Kidney (tissue), 14 donors: ENCODE data around the gene CCDC181. TPM values are rescaled to one million over a fixed set of nuclear protein-coding genes. Genes with fewer than 3 reads are reported as not detected.
"Not testable (repeated sequence)": the region's sequence is repeated elsewhere in the genome, so short reads cannot be mapped to it uniquely, and the experiment has no call there.

Experiments
- DNase-seq, 5 donors: peaks; one replicate each; pipeline ENCODE4 v3.0.0-alpha.2; 2013 to 2020
- FAIRE-seq: peaks from 2 replicates; lab custom pipeline; 2012; peaks lifted over from hg19 to GRCh38; lab: Jason Lieb, UNC
- H3K27ac ChIP-seq, 2 donors: one replicate each; pipeline ENCODE4 v1.7.0; 2013; ENCODE audit warnings: low read depth in 2 of 2, low read length in 2 of 2, inconsistent platforms in 1 of 2
- H3K27me3 ChIP-seq: one replicate; pipeline ENCODE4 v1.7.1; 2013; ENCODE audit warnings: low read length, inconsistent platforms; ENCODE audit not compliant: control insufficient read depth, insufficient read depth
- H3K36me3 ChIP-seq, 3 donors: one replicate each; pipeline versions ENCODE4 v1.7.0 to v1.7.1; 2013; ENCODE audit warnings: low read length in 3 of 3, control low read depth in 1 of 3, inconsistent platforms in 1 of 3; ENCODE audit not compliant: insufficient read depth in 3 of 3, control insufficient read depth in 2 of 3
- H3K4me1 ChIP-seq, 3 donors: one replicate each; pipeline versions ENCODE4 v1.7.0 to v1.7.1; 2013; ENCODE audit warnings: low read length in 3 of 3, inconsistent platforms in 1 of 3, low read depth in 1 of 3; ENCODE audit not compliant: control insufficient read depth in 2 of 3, insufficient read depth in 2 of 3
- H3K4me3 ChIP-seq, 3 donors: one replicate each; pipeline versions ENCODE4 v1.7.0 to v1.8.1; 2013; ENCODE audit warnings: low read length in 3 of 3, control low read depth in 1 of 3, inconsistent platforms in 1 of 3
- H3K9ac ChIP-seq, 3 donors: one replicate each; pipeline versions ENCODE4 v1.7.0 to v1.7.1; 2013; ENCODE audit warnings: low read length in 3 of 3, control low read depth in 1 of 3, inconsistent platforms in 1 of 3
- H3K9me3 ChIP-seq, 3 donors: one replicate each; pipeline versions ENCODE4 v1.7.0 to v1.7.1; 2013; ENCODE audit warnings: low read length in 3 of 3, control low read depth in 1 of 3, inconsistent platforms in 1 of 3; ENCODE audit not compliant: control insufficient read depth in 2 of 3, insufficient read depth in 1 of 3
- intact Hi-C: fragments of 100-400 bp; cut with DNase I; formaldehyde crosslinking; loops from one replicate; pipeline ENCODE4 v1.11.1; 2022
- polyA plus RNA-seq: library from polyadenylated mRNA; stranded (reverse); fragments of 350-450 nt; fragmentation: Illumina TruSeq; extraction: RNeasy Lipid Tissue Mini Kit (QIAGEN cat#74804); gene quantifications from one replicate; pipeline ENCODE4 v1.2.3, GENCODE V29; 2014; ENCODE audit warnings: low read depth, low replicate concordance; ENCODE audit not compliant: insufficient read depth
- total RNA-seq: library from RNA; stranded (reverse); fragmentation: NEBNext Ultra II Directional; extraction: Animal tissue kit (Norgen Biotek cat#: 25700); gene quantifications from one replicate; pipeline ENCODE4 v1.2.1, GENCODE V29; 2021
- TF ChIP-seq, protein P1 (sequence below): IDR thresholded peaks from 3 replicates; pipeline ENCODE4 v1.5.1; 2012; ENCODE audit warnings: mild to moderate bottlenecking, moderate library complexity, borderline replicate concordance; ENCODE audit not compliant: insufficient read depth; ENCODE audit errors: extremely low read depth
- donor health status: control.
- donor health status: control.
- donor health status: control.
- donor health status: control.
- donor health status: control.
- donor health status: DM: yes; HTN: yes; CAD: no.
- donor health status: Normal renal cell carcinoma (clear cell type).

Gene CCDC181
- total and polyA plus RNA-seq, 2 donors from 2014 or later, result 4.8 to 8.2 TPM

DNA sequence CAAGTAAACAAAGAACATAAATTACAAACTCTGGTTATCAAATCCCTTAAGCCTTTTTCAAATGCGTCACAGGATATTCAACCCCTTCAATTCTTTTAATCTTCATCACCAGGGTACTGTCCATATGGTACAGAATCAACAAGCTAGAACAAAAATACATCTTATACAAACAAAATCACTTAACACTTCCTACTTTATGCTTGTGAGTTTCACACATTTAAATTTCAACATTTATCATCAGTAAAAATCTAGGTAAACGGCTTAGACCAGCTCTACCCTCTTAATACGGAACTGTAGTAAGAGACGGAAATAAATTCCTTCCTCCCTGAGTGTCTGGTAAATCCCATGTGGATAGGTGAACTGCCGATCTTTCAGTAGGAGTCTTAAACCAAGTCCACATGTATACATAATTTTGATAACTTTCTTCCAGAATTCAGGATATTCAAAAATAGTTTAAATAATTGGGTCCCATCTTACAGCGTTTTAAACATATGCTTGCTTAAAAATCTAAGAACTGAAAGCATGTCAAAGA is 1.0 kb downstream of the CCDC181 start:
- DNase-seq (peak in 2 of 5 donors; percentile 3 to 4), FAIRE-seq (no peak)
- Histone ChIP-seq H3K27ac (no peak overlapping the region), H3K4me3 (peak overlapping the region in 2 of 3 donors; percentile 78 to 79), H3K4me1 (no peaks in the 10 kb centered on the region), H3K27me3 (no peaks in the 10 kb centered on the region), H3K9me3 (no peaks in the 10 kb centered on the region), H3K36me3 (no peaks in the 10 kb centered on the region), H3K9ac (peak overlapping the region in 1 of 3 donors; percentile 62)
- TF ChIP-seq, protein P1, sequence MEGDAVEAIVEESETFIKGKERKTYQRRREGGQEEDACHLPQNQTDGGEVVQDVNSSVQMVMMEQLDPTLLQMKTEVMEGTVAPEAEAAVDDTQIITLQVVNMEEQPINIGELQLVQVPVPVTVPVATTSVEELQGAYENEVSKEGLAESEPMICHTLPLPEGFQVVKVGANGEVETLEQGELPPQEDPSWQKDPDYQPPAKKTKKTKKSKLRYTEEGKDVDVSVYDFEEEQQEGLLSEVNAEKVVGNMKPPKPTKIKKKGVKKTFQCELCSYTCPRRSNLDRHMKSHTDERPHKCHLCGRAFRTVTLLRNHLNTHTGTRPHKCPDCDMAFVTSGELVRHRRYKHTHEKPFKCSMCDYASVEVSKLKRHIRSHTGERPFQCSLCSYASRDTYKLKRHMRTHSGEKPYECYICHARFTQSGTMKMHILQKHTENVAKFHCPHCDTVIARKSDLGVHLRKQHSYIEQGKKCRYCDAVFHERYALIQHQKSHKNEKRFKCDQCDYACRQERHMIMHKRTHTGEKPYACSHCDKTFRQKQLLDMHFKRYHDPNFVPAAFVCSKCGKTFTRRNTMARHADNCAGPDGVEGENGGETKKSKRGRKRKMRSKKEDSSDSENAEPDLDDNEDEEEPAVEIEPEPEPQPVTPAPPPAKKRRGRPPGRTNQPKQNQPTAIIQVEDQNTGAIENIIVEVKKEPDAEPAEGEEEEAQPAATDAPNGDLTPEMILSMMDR, result no peak
- intact Hi-C loops, result no loop called here

DNA sequence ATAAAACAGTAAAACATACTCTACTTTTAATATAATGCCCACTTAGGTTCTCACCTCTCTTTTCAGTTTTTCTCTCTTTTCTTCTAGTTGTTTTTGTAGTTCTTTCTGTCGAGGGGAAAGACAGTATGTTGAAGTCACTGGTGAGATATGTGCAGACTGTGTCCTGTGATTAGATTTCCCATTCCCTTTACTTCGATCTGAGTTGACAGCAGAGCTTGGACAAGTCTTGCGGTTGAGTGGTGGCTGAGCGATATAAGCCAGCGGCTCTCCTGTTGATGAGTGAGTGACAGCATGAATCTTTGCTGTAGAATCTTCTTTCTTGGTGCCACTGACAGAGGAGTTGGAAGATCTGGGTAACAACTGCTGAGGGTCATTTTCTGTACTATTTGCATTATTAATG is 6.0 kb downstream of the CCDC181 start:
- H3K36me3 ChIP-seq, result no peaks in the 10 kb centered on the region
- no peak overlapping the region for H3K27ac ChIP-seq
- intact Hi-C loops, result no loop called here
- TF ChIP-seq, protein P1, result no peak
- no peak for DNase-seq
- no peak for FAIRE-seq
- no peak overlapping the region for H3K9ac ChIP-seq
- no peaks in the 10 kb centered on the region for H3K27me3 ChIP-seq
- no peaks in the 10 kb centered on the region for H3K9me3 ChIP-seq
- H3K4me1 ChIP-seq, result no peaks in the 10 kb centered on the region
- no peak overlapping the region for H3K4me3 ChIP-seq

DNA sequence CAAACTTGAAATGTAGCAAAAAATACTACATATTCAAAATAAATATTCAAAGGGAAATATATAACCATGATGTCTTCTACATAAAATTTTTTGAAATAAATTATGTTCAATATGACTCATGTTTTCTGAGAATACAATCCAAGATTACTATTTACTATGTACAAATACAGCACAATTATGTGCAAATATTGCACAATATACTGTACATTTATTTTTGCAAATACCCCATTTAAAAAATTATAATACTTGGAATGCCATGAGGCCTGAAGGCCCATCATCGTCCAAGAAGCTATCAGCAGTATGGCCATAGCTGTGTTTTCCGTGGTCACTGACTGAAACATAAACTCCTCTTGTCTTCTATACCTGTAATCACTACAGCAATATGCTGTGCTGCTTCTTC is 12.3 kb downstream of the CCDC181 start:
- DNase-seq (no peak), FAIRE-seq (no peak)
- no peak overlapping the region for H3K4me3 ChIP-seq
- H3K27ac ChIP-seq, result no peak overlapping the region
- TF ChIP-seq, protein P1, result no peak
- H3K27me3 ChIP-seq, result no peaks in the 10 kb centered on the region
- no peak overlapping the region for H3K9ac ChIP-seq
- intact Hi-C loops, result no loop called here
- H3K4me1 ChIP-seq, result no peaks in the 10 kb centered on the region
- H3K36me3 ChIP-seq, result no peaks in the 10 kb centered on the region
- no peaks in the 10 kb centered on the region for H3K9me3 ChIP-seq

DNA sequence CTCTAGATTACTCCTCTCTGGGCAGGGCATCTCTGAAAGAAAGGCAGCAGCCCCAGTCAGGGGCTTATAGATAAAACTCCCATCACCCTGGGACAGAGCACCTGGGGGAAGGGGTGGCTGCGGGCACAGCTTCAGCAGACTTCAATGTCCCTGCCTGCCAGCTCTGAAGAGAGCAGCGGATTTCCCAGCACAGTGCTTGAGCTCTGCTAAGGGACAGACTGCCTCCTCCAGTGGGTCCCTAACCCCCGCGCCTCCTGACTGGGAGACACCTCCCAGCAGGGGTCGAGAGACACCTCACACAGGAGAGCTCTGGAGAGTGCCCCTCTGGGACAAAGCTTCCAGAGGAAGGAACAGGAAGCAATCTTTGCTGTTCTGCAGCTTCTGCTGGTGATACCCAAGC is 18.9 kb downstream of the CCDC181 start:
- intact Hi-C loops, H3K9me3 ChIP-seq: not testable (repeated sequence)

DNA sequence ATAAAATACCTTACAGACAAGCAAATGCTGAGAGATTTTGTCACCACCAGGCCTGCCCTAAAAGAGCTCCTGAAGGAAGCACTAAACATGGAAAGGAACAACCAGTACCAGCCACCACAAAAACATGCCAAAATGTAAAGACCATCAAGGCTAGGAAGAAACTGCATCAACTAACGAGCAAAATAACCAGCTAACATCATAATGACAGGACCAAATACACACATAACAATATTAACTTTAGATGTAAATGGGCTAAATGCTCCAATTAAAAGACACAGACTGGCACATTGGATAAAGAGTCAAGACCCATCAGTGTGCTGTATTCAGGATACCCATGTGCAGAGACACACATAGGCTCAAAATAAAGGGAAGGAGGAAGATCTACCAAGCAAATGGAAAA is 24.7 kb downstream of the CCDC181 start:
- H3K4me3 ChIP-seq, H3K36me3 ChIP-seq, H3K27me3 ChIP-seq, H3K9ac ChIP-seq, H3K4me1 ChIP-seq, H3K9me3 ChIP-seq, H3K27ac ChIP-seq, FAIRE-seq, DNase-seq, intact Hi-C loops: not testable (repeated sequence)

More for the DNA sequence above, 18.9 kb downstream of the CCDC181 start:
- not testable (repeated sequence) for FAIRE-seq, H3K27ac ChIP-seq, H3K4me3 ChIP-seq, H3K9ac ChIP-seq, H3K36me3 ChIP-seq, H3K27me3 ChIP-seq, DNase-seq, H3K4me1 ChIP-seq
